NCI-H524 (cell line): ENCODE results near the gene DNAH2.
"Not testable (repeated sequence)": the region's sequence is repeated elsewhere in the genome, so short reads cannot be mapped to it uniquely, and the experiment has no call there.

ENCODE experiments used
- DNase-seq, 2 experiments: peaks; one replicate each; lab custom pipeline; 2025; lab: John Stamatoyannopoulos, UW

Gene DNAH2

DNA sequence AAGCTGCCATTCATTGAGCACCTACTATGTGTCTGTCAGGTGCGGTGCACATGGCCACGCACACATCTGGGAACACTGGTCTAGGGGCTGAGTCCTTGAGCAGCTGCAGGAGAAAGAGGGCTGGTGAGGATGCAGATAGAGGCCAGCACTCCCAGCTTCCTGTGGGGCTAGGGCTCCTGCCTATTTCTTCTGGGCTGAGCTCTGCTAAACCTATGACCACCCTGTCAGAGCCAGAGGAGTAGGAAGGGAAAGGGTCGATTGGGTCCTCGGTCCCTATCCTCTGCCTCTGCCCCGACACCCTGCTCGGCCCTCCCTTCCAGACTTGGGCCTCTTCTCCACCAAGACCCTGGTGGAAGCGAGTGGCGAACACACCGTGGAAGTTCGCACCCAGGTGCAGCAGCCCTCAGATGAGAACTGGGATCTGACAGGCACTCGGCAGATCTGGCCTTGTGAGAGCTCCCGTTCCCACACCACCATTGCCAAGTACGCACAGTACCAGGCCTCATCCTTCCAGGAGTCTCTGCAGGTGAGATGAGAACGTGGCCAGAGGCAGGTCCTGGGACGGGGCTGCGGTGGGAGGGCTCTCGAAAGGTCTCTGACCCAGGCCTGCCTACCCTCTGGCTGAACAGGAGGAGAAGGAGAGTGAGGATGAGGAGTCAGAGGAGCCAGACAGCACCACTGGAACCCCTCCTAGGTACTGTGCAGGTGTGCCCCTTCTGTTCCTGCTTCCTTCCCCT, 133.3 kb downstream of the DNAH2 start:
- no peak for DNase-seq

- peak; percentile 8 to 61 for DNase-seq
Observed at GRCh38 chr17:7851438-7852261, 134.1 kb downstream of the DNAH2 start.

DNA sequence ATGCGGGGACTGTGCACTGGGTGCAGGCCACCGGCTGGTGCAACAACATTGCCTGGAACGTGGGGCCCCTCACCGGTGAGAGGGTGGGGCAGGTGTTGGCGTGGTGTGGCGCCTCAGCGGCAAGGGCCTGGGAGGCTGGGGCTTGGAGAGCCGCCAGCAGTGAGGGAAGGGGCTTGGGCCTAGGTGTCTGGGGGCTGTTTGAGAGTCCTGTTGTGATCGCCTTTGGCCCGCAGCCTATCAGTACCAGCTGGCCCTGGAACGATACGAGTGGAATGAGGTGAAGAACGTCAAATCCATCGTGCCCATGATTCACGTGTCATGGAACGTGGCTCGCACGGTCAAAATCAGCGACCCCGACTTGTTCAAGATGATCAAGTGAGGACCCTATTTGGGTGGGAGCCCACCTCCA, 134.7 kb downstream of the DNAH2 start:
- DNase-seq = no peak

GRCh38 chr17:7852919-7853690, 135.6 kb downstream of the DNAH2 start:
- no peak for DNase-seq

DNA sequence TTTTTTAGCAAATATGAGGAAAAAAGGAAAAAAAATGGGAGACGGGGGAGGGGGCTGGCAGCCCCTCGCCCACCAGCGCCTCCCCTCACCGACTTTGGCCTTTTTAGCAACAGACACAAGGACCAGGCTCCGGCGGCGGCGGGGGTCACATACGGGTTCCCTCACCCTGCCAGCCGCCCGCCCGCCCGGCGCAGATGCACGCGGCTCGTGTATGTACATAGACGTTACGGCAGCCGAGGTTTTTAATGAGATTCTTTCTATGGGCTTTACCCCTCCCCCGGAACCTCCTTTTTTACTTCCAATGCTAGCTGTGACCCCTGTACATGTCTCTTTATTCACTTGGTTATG, 136.1 kb downstream of the DNAH2 start:
- DNase-seq = no peak

DNA sequence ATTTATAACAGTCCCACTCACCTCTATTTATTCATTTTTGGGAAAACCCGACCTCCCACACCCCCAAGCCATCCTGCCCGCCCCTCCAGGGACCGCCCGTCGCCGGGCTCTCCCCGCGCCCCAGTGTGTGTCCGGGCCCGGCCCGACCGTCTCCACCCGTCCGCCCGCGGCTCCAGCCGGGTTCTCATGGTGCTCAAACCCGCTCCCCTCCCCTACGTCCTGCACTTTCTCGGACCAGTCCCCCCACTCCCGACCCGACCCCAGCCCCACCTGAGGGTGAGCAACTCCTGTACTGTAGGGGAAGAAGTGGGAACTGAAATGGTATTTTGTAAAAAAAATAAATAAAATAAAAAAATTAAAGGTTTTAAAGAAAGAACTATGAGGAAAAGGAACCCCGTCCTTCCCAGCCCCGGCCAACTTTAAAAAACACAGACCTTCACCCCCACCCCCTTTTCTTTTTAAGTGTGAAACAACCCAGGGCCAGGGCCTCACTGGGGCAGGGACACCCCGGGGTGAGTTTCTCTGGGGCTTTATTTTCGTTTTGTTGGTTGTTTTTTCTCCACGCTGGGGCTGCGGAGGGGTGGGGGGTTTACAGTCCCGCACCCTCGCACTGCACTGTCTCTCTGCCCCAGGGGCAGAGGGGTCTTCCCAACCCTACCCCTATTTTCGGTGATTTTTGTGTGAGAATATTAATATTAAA, 136.7 kb downstream of the DNAH2 start:
- no peak for DNase-seq

DNA sequence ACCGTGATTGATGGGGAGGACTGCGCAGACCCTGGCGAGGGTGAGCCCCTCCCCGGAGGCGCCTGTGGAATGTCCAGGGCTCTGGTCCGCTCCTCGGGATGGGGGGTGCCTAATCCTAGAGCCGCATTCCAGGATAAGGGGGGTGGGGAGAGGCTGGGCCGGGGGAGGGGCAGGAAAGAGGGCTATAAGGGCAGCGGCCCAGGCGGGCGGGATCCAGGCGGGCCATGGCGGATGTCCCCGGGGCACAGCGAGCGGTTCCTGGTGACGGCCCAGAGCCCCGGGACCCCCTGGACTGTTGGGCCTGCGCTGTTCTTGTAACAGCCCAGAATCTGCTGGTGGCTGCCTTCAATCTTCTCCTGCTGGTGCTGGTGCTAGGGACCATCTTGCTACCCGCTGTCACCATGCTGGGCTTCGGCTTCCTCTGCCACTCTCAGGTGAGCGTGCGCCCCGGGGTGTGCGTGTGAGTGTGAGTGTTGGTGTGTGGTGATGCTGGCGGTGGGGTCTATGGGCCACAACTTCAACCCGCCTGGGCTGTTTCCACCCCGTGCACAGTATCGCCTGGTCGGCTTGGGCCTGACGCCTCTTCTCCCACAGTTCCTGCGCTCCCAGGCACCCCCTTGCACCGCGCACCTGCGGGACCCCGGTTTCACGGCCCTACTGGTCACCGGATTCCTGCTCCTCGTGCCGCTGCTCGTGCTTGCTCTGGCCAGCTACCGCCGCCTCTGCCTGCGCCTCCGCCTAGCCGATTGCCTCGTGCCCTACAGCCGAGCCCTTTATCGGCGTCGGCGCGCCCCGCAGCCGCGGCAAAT, 137.5 kb downstream of the DNAH2 start, which contains the start of gene TMEM88:
Gene TMEM88 (plus strand): TSS at position 216 of the 809 bp plus-strand sequence. CDS start 9 bp downstream, at position 225.
- DNase-seq = no peak

DNA sequence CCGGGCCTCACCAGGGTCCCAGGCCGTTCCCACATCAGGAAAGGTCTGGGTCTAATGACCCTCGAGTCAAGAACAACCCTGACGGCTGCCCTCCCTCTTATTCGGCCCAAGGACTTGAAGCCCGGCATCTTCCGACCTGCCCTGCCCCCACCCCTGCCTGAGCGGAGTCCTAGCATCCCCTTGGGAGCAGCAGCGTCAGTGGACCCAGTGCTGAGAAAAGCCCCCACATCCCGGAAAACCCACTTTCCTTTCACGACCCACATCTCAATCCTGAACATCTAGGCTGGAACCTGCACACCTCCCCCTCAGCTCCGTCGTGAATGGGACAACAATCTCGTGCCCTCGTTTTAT, 138.1 kb downstream of the DNAH2 start:
- no peak for DNase-seq

GRCh38 chr17:7856011-7856810, 138.7 kb downstream of the DNAH2 start:
- DNase-seq = no peak

- DNase-seq = peak; percentile 80 to 93
Observed at GRCh38 chr17:7856811-7857712, 139.5 kb downstream of the DNAH2 start, which contains the start of gene NAA38. TSS of gene NAA38 (minus strand) at chr17:7857559. CDS start at chr17:7857463, 96 bp downstream.

- DNase-seq = peak; percentile 69 to 85
Observed at GRCh38 chr17:7857713-7858521, 140.4 kb downstream of the DNAH2 start, which contains the start of gene CYB5D1. TSS of gene CYB5D1 (plus strand) at chr17:7858003. CDS start at chr17:7858135, 132 bp downstream.

DNA sequence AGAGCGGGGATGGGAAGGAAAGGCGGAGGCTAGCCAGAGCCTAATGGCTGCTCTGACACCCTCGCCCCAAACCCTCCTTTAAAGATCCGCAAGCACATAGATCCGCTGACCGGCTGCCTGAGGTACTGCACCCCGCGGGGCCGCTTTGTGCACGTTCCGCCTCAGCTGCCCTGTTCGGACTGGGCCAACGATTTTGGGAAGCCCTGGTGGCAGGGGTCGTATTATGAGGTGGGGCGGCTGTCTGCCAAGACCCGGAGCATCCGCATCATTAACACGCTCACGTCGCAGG, 140.9 kb downstream of the DNAH2 start:
- DNase-seq = no peak

- no peak for DNase-seq
Observed at GRCh38 chr17:7859028-7859427, 141.5 kb downstream of the DNAH2 start.

- DNase-seq = peak; percentile 19 to 56
Observed at GRCh38 chr17:7862692-7863437, 145.3 kb downstream of the DNAH2 start.

- DNase-seq = not testable (repeated sequence)
Observed at GRCh38 chr17:7864384-7864783, 146.8 kb downstream of the DNAH2 start.

DNA sequence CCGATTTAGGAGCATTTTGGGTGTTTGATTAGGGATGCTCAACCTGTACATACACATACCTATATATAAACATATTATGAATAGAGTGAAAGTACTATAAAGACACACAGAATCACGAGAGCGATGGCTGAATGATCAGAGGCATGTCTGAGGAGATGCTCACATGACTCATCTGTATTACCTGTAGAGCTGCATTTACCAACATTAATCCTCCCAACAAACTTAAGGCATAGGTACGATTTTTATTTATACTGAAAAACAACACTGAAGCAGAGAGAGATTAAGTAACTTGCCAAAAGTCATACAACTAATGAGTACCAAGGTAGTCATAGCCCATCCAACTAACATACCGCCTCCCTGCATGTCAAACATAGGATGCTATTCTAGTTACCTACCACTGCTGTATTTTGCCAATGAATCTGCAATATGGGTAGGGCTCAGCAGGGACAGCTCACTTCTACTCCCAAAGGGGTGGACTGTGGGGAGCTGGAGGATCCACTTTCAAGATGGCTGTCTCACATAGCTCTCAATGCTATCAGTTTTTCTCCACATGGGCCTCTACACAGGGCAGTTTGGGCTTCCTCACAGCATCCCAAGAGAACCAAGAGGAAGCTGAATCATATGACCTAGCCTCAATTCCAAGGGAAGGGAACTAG, 147.6 kb downstream of the DNAH2 start:
- no peak for DNase-seq

GRCh38 chr17:7867881-7868329, 150.4 kb downstream of the DNAH2 start:
- DNase-seq = no peak
